ENCODE measurements around the gene GJA3. TPM values are rescaled to one million over a fixed set of nuclear protein-coding genes. Genes with fewer than 3 reads are reported as not detected.

GJA3 gene
- total RNA-seq, 1 experiment from 2014 or later, result 0.43 TPM

DNA sequence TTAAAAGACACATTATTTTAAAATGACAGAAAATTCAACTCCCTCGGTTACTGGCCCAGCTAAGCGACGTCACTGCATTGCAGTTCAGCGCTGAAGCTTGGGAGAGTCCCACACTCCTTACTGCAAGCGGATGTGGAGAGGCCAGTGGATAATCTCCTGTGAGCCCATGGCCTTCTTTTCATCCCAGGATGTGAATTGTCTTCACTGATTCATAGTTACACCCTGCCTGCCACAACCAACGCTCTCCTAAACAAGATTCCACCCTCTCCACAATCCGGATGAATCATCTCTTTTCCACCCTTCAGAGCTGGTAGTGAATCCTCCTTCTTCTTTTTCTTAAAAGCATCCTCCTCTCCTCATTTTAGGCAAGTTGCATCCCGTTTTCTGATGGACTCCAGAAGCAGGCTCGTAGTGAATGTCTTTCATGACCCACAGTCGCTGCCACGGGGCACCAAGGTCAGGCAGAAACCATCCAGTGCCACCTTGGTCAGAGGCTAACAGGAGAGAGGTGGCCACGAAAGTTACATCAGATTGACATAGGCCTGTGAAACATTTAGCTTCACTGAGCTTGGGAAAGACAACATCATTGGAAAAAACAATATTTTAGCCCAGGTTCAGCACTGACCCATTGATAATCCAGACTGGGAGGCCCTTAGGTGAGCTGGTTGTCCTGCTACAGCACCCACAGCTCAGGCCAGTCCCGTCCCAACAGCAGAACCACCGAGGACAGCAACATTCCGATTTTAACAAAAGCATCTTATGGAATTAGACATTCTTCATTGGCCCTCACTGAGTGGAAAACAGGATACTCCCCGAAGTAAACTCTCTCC, 29.8 kb upstream of the GJA3 start:
- intact Hi-C loops (cut with micrococcal nuclease; ENCODE audit: unreplicated experiment), result no loop called here
- POLR2A ChIA-PET (ENCODE audit: low non-redundant PET), result no interaction called here
- Histone ChIP-seq H3K4me3 (ENCODE audit: low read depth, low read length, poor library complexity, severe bottlenecking) (no peak overlapping the region), H3K4me1 (ENCODE audit: insufficient read depth, low read length, poor library complexity, severe bottlenecking) (peaks cover 12% of the 10 kb centered on the region), H3K27ac (ENCODE audit: low read depth, low read length, poor library complexity, severe bottlenecking) (no peak overlapping the region), H3K9me3 (ENCODE audit: low read depth, low read length, poor library complexity, severe bottlenecking) (no peaks in the 10 kb centered on the region), H3K27me3 (replicated peaks; ENCODE audit: insufficient read depth, low read depth, low read length, poor library complexity) (peaks cover 50% of the 10 kb centered on the region), H3K36me3 (ENCODE audit: insufficient read depth, low read length, poor library complexity, severe bottlenecking) (no peaks in the 10 kb centered on the region)
- no TSS peak for BruUV-seq (replicated peaks)
- DNase-seq (ENCODE audit: low spot score), result no peak
- CTCF ChIA-PET, result no interaction called here
- TF ChIP-seq EZH2 (IDR thresholded peaks at IDR 0.05; ENCODE audit: borderline replicate concordance, low read depth, low read length, poor library complexity, severe bottlenecking), result no peak
- TF ChIP-seq, protein P1, sequence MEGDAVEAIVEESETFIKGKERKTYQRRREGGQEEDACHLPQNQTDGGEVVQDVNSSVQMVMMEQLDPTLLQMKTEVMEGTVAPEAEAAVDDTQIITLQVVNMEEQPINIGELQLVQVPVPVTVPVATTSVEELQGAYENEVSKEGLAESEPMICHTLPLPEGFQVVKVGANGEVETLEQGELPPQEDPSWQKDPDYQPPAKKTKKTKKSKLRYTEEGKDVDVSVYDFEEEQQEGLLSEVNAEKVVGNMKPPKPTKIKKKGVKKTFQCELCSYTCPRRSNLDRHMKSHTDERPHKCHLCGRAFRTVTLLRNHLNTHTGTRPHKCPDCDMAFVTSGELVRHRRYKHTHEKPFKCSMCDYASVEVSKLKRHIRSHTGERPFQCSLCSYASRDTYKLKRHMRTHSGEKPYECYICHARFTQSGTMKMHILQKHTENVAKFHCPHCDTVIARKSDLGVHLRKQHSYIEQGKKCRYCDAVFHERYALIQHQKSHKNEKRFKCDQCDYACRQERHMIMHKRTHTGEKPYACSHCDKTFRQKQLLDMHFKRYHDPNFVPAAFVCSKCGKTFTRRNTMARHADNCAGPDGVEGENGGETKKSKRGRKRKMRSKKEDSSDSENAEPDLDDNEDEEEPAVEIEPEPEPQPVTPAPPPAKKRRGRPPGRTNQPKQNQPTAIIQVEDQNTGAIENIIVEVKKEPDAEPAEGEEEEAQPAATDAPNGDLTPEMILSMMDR (conservative IDR thresholded peaks at IDR 0.05; ENCODE audit: low read depth, low read length), result no peak

DNA sequence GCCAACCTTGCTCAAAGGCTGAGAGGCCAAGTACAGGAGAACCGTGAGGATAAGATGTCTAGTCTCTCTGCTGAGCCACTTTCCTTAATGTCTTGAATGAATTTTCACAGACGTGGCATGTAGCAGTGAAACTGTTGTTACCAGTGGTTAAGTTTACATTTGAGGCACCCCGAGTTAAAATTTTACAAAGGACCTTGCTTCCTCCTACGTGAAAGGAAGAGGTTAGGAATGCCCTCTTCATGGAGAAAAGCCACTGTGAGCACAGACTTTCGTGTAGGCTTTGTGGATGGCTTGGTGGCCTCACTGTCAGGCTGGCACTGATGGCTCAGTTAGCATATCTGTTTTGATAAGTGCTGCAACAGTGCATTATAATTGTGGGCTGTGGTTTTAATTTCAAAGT, 29.2 kb upstream of the GJA3 start:
- CTCF ChIA-PET, result no interaction called here
- TF ChIP-seq, protein P1 (conservative IDR thresholded peaks at IDR 0.05; ENCODE audit: low read depth, low read length), result no peak
- no peak for TF ChIP-seq EZH2 (IDR thresholded peaks at IDR 0.05; ENCODE audit: borderline replicate concordance, low read depth, low read length, poor library complexity, severe bottlenecking)
- intact Hi-C loops (cut with micrococcal nuclease; ENCODE audit: unreplicated experiment), result no loop called here
- Histone ChIP-seq H3K27me3 (replicated peaks; ENCODE audit: insufficient read depth, low read depth, low read length, poor library complexity) (peaks cover 44% of the 10 kb centered on the region), H3K4me1 (ENCODE audit: insufficient read depth, low read length, poor library complexity, severe bottlenecking) (peaks cover 12% of the 10 kb centered on the region), H3K36me3 (ENCODE audit: insufficient read depth, low read length, poor library complexity, severe bottlenecking) (no peaks in the 10 kb centered on the region), H3K9me3 (ENCODE audit: low read depth, low read length, poor library complexity, severe bottlenecking) (no peaks in the 10 kb centered on the region), H3K27ac (ENCODE audit: low read depth, low read length, poor library complexity, severe bottlenecking) (no peak overlapping the region), H3K4me3 (ENCODE audit: low read depth, low read length, poor library complexity, severe bottlenecking) (no peak overlapping the region)
- POLR2A ChIA-PET (ENCODE audit: low non-redundant PET), result no interaction called here
- no peak for DNase-seq (ENCODE audit: low spot score)
- no TSS peak for BruUV-seq (replicated peaks)

DNA sequence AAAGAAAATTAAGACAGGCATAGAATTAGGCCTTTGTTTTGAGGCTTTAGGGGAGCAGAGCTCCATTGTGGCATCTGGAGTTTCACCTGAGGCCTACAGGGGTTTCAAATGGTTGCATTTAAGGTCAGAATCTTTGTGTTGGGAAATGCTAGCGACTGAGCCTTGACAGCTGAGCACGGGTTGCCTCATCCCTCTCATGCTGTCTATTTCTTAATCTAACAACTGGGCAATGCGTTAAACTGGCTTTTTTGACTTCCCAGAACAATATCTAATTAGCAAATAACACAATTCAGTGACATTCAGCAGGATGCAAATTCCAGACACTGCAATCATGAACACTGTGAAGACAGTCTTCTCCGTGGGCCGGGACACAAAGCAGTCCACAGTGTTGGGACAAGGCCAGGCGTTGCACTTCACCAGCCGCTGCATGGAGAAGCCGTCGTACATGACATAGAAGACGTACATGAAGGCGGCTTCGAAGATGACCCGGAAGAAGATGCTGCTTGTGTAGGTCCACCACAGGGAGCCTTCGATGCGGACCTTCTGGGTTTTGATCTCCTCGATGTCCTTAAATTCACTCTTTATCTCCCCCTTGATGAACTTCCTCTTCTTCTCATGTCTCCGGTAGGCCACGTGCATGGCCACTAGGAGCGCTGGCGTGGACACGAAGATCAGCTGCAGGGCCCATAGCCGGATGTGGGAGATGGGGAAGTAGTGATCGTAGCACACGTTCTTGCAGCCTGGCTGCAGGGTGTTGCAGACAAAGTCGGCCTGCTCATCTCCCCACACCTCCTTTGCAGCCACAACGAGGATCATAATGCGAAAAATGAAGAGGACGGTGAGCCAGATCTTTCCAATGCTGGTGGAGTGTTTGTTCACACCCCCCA, 28.1 kb upstream of the GJA3 start:
- Histone ChIP-seq H3K9me3 (ENCODE audit: low read depth, low read length, poor library complexity, severe bottlenecking) (no peaks in the 10 kb centered on the region), H3K4me1 (ENCODE audit: insufficient read depth, low read length, poor library complexity, severe bottlenecking) (peaks cover 10% of the 10 kb centered on the region), H3K4me3 (ENCODE audit: low read depth, low read length, poor library complexity, severe bottlenecking) (no peak overlapping the region), H3K27ac (ENCODE audit: low read depth, low read length, poor library complexity, severe bottlenecking) (no peak overlapping the region), H3K36me3 (ENCODE audit: insufficient read depth, low read length, poor library complexity, severe bottlenecking) (no peaks in the 10 kb centered on the region), H3K27me3 (replicated peaks; ENCODE audit: insufficient read depth, low read depth, low read length, poor library complexity) (peaks cover 32% of the 10 kb centered on the region)
- POLR2A ChIA-PET (ENCODE audit: low non-redundant PET), result no interaction called here
- intact Hi-C loops (cut with micrococcal nuclease; ENCODE audit: unreplicated experiment), result loop anchor here (10.0 kb wide), 2 partner anchors 736 to 1286 kb away; no protein-coding TSS in a partner anchor
- CTCF ChIA-PET, result no interaction called here
- no peak for TF ChIP-seq EZH2 (IDR thresholded peaks at IDR 0.05; ENCODE audit: borderline replicate concordance, low read depth, low read length, poor library complexity, severe bottlenecking)
- TF ChIP-seq, protein P1 (conservative IDR thresholded peaks at IDR 0.05; ENCODE audit: low read depth, low read length), result 0 out of 2 replicates have a peak, but pooled peaks have one; percentile 25
- DNase-seq (ENCODE audit: low spot score), result peak; percentile 33
- BruUV-seq (replicated peaks), result no TSS peak

All from A673 (cell line).